Gastroesophageal sphincter (tissue), 3 donors: Measurements from ENCODE around the gene TPBGL.

Experiments used
- EP300 ChIP-seq: sonication (generic); formaldehyde crosslinking; IDR thresholded peaks from one replicate; pipeline ENCODE4 v1.6.1; 2017; ENCODE audit warnings: antibody characterized with exemption, mild to moderate bottlenecking
- POLR2A ChIP-seq, 2 donors: fragments of 450-650 bp; IDR thresholded peaks; one replicate each; pipeline ENCODE4 v1.6.1; 2017; ENCODE audit warnings: antibody characterized with exemption in 2 of 2, mild to moderate bottlenecking in 2 of 2, moderate library complexity in 1 of 2
- POLR2AphosphoS5 ChIP-seq: sonication (generic); formaldehyde crosslinking; IDR thresholded peaks from one replicate; pipeline ENCODE4 v1.6.1; 2017; ENCODE audit warnings: antibody characterized with exemption
- TF ChIP-seq, protein P1 (sequence below), 4 experiments: fragments of 200-600 bp in 2 of 4; fragments of 450-650 bp in 2 of 4; sonication (generic) in 1 of 4; IDR thresholded peaks; one replicate each; pipeline ENCODE4 v1.5.1; 2017 to 2019; ENCODE audit warnings: antibody characterized with exemption in 4 of 4, mild to moderate bottlenecking in 2 of 4, moderate library complexity in 2 of 4

GRCh38 chr11:75214843-75215242, 25.7 kb upstream of the TPBGL start:
- TF ChIP-seq, protein P1, sequence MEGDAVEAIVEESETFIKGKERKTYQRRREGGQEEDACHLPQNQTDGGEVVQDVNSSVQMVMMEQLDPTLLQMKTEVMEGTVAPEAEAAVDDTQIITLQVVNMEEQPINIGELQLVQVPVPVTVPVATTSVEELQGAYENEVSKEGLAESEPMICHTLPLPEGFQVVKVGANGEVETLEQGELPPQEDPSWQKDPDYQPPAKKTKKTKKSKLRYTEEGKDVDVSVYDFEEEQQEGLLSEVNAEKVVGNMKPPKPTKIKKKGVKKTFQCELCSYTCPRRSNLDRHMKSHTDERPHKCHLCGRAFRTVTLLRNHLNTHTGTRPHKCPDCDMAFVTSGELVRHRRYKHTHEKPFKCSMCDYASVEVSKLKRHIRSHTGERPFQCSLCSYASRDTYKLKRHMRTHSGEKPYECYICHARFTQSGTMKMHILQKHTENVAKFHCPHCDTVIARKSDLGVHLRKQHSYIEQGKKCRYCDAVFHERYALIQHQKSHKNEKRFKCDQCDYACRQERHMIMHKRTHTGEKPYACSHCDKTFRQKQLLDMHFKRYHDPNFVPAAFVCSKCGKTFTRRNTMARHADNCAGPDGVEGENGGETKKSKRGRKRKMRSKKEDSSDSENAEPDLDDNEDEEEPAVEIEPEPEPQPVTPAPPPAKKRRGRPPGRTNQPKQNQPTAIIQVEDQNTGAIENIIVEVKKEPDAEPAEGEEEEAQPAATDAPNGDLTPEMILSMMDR (IDR thresholded peaks at IDR 0.05), result no peak
- TF ChIP-seq EP300 (no peak), POLR2A (IDR thresholded peaks at IDR 0.05) (no peak), POLR2AphosphoS5 (no peak)
